Cardiac muscle cell (in vitro differentiated cells and primary cell): ENCODE data around the gene LIPG. TPM values are rescaled to one million over a fixed set of nuclear protein-coding genes. Genes with fewer than 3 reads are reported as not detected.

Source experiments
- DNase-seq, 2 donors: peaks; one replicate each; pipeline versions ENCODE4 v3.0.0 to v3.0.0-alpha.2; 2010 to 2017; ENCODE audit warnings: low read depth in 1 of 2, low spot score in 1 of 2
- H3K27ac ChIP-seq: fragments of 200-600 bp; sonication (generic); 2 replicates; pipeline ENCODE4 v1.5.1; 2016
- H3K27me3 ChIP-seq: fragments of 200-600 bp; sonication (generic); 2 replicates; pipeline ENCODE4 v1.6.0; 2016; ENCODE audit warnings: control low read depth
- H3K36me3 ChIP-seq: fragments of 200-600 bp; sonication (generic); 2 replicates; pipeline ENCODE4 v1.5.1; 2016; ENCODE audit warnings: control low read depth
- H3K4me1 ChIP-seq: fragments of 200-600 bp; sonication (generic); 2 replicates; pipeline ENCODE4 v1.8.1; 2017; ENCODE audit warnings: low read depth, mild to moderate bottlenecking, mixed run types
- H3K4me3 ChIP-seq: fragments of 200-600 bp; sonication (generic); 2 replicates; pipeline ENCODE4 v1.5.1; 2016; ENCODE audit warnings: mild to moderate bottlenecking
- H3K9me3 ChIP-seq: fragments of 200-600 bp; sonication (generic); 2 replicates; pipeline ENCODE4 v1.5.1; 2017; ENCODE audit warnings: low read depth, mild to moderate bottlenecking, control low read depth
- CTCF ChIP-seq: IDR thresholded peaks from 2 replicates; pipeline ENCODE4 v1.5.1; 2012; ENCODE audit warnings: low read depth, mild to moderate bottlenecking, low read length
- polyA plus RNA-seq: library from polyadenylated mRNA; unstranded; fragments of >200 nt; fragmentation: Nextera tagmentation; extraction: Ambion mirVana; gene quantifications from 2 replicates; pipeline ENCODE4 v1.2.1, GENCODE V29; 2016
- total RNA-seq: library from RNA; depleted of rRNA; stranded (reverse); fragments of >200 nt; gene quantifications from 2 replicates; pipeline ENCODE4 v1.2.3, GENCODE V29; 2016

Gene LIPG
- total and polyA plus RNA-seq, 2 experiments from 2014 or later: 1.5 to 2.8 TPM

GRCh38 chr18:49525981-49526380 lies 35.9 kb upstream of the LIPG start:
- H3K4me3 ChIP-seq: no peak overlapping the region
- no peak for DNase-seq

GRCh38 chr18:49527631-49528327 lies 34.1 kb upstream of the LIPG start:
- no peak overlapping the region for H3K27ac ChIP-seq
- TF ChIP-seq CTCF: no peak
- peaks cover 14% of the 10 kb centered on the region for H3K4me1 ChIP-seq
- no peak for DNase-seq
- no peaks in the 10 kb centered on the region for H3K9me3 ChIP-seq
- no peaks in the 10 kb centered on the region for H3K27me3 ChIP-seq
- no peak overlapping the region for H3K4me3 ChIP-seq
- H3K36me3 ChIP-seq: no peaks in the 10 kb centered on the region

More at GRCh38 chr18:49525981-49526380, 35.9 kb upstream of the LIPG start:
- H3K36me3 ChIP-seq: no peaks in the 10 kb centered on the region
- H3K4me1 ChIP-seq: peaks cover 25% of the 10 kb centered on the region
- H3K27ac ChIP-seq: no peak overlapping the region
- H3K27me3 ChIP-seq: no peaks in the 10 kb centered on the region
- TF ChIP-seq CTCF: no peak
- no peaks in the 10 kb centered on the region for H3K9me3 ChIP-seq

GRCh38 chr18:49529596-49529995 lies 32.3 kb upstream of the LIPG start:
- Histone ChIP-seq H3K27ac (peak overlapping the region; percentile 8), H3K4me1 (peaks cover 14% of the 10 kb centered on the region), H3K9me3 (no peaks in the 10 kb centered on the region), H3K36me3 (no peaks in the 10 kb centered on the region), H3K4me3 (no peak overlapping the region), H3K27me3 (no peaks in the 10 kb centered on the region)
- no peak for TF ChIP-seq CTCF
- no peak for DNase-seq

DNA sequence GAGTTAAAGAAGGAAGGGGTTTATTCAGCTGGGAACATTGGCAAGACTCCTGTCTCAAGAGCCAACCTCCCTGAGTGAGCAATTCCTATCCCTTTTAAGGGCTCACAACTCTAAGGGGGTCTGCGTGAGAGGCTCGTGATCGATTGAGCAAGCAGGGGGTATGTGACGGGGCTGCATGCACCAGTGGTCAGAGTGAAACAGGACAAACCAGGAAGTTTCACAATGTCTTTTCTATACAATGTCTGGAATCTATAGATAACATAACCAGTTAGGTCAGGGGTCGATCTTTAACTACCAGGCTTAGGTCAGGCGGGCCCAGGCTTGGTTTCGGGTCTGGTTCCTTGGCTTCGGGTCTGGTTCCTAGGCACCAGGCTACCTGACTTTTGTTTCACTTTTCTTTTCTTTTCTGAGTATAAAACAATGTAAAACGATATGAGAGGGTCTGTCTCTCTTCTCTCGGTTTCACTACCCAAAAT lies 30.1 kb upstream of the LIPG start:
- H3K4me3 ChIP-seq: no peak overlapping the region
- peaks cover 14% of the 10 kb centered on the region for H3K4me1 ChIP-seq
- no peak overlapping the region for H3K27ac ChIP-seq
- TF ChIP-seq CTCF: no peak
- H3K9me3 ChIP-seq: no peaks in the 10 kb centered on the region
- no peaks in the 10 kb centered on the region for H3K36me3 ChIP-seq
- no peaks in the 10 kb centered on the region for H3K27me3 ChIP-seq
- DNase-seq: peak in 1 of 2 donors; percentile 69

DNA sequence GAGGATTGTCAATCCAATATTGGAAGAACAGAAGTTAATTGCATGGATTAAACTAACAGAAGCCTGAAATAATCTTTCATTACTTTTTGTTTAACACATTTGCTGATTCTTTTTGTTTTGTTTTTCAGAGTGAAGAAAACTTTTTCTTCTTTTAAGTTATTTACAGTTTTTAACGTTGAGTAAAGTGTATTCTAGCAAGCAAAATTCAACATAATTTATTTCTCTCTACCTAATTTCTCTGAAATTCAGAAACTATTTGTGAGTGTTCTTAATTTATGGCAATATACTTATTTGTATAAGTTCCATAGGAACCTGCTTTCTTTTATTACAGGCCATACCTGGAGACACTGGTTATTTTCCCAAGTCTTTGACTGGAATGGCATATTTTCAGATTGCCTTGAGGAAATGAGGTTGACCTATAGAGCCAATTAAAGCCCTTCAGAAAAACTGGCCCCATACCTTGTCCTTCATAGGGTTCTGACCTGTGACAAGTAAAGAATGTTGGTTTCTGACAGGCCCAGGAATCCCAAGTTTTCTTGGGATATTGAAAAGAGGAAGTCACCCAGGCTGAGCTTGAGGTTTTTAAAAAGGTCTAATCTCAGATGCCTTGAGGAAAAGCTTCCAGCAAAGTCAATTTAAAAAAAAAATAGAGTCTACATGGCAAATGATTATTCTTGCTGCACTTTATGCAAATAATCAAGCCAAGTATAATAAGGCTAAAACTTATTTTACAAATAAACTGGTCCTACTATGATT lies 26.8 kb upstream of the LIPG start:
- H3K36me3 ChIP-seq: no peaks in the 10 kb centered on the region
- no peaks in the 10 kb centered on the region for H3K9me3 ChIP-seq
- no peaks in the 10 kb centered on the region for H3K27me3 ChIP-seq
- H3K4me1 ChIP-seq: no peaks in the 10 kb centered on the region
- no peak for DNase-seq
- no peak overlapping the region for H3K4me3 ChIP-seq
- no peak for TF ChIP-seq CTCF
- no peak overlapping the region for H3K27ac ChIP-seq
